ENCODE results near the gene SPHK2.

DNA sequence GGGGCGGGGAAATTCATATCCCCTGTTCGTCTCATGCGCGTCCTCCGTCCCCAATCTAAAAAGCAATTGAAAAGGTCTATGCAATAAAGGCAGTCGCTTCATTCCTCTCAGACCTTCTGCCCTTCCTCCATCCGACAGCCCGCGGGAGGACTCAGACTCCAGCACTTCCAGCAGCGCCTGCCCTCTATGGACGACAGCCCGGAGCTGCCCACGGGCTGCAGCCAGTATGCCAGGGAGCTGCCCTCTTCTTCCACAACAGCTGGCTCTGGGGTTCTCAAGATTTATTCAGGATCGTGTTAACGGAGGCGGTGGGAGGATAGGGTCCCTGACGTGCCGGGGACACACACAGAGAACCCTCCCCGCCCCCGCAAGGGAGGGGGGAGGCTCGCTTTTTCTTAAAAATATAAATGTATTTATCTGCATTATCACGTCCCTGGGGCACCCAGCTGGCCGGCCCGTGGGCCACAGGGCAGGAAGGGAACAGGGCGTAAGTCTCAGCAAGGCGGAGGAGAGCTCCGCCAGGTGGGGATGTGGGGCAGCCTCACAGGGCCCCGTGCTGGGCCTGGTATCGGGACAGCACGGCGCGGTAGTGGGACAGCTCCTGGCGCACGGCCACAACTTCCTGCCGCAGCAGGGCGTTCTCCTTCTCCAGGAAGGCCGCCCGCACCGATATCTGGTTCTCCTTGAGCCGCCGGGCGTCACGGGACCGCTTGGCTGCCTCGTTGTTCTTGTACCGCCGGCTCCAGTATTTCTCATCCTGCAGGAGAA, 11.2 kb downstream of the SPHK2 start:
- TF ChIP-seq, protein P1, sequence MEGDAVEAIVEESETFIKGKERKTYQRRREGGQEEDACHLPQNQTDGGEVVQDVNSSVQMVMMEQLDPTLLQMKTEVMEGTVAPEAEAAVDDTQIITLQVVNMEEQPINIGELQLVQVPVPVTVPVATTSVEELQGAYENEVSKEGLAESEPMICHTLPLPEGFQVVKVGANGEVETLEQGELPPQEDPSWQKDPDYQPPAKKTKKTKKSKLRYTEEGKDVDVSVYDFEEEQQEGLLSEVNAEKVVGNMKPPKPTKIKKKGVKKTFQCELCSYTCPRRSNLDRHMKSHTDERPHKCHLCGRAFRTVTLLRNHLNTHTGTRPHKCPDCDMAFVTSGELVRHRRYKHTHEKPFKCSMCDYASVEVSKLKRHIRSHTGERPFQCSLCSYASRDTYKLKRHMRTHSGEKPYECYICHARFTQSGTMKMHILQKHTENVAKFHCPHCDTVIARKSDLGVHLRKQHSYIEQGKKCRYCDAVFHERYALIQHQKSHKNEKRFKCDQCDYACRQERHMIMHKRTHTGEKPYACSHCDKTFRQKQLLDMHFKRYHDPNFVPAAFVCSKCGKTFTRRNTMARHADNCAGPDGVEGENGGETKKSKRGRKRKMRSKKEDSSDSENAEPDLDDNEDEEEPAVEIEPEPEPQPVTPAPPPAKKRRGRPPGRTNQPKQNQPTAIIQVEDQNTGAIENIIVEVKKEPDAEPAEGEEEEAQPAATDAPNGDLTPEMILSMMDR (IDR thresholded peaks at IDR 0.05; ENCODE audit: borderline replicate concordance, extremely low read depth, low read length, poor library complexity, severe bottlenecking), result no peak
- TF ChIP-seq EZH2 (IDR thresholded peaks at IDR 0.05; ENCODE audit: borderline replicate concordance, low read depth, low read length, severe bottlenecking), result no peak

Data from DND-41 (cell line).